ENCODE measurements around the gene COL27A1.

The COL27A1 gene

GRCh38 chr9:114272739-114273431 lies 117.5 kb downstream of the COL27A1 start:
- no peak for DNase-seq (ENCODE audit: low read depth)

GRCh38 chr9:114273461-114273881 lies 118.1 kb downstream of the COL27A1 start:
- DNase-seq (ENCODE audit: low read depth): no peak

- no peak for DNase-seq (ENCODE audit: low read depth)
These were observed 118.9 kb downstream of the COL27A1 start for GRCh38 chr9:114274217-114274616.

GRCh38 chr9:114275246-114276004 lies 120.1 kb downstream of the COL27A1 start:
- DNase-seq (ENCODE audit: low read depth): no peak

GRCh38 chr9:114276908-114277821 lies 121.8 kb downstream of the COL27A1 start:
- no peak for DNase-seq (ENCODE audit: low read depth)

GRCh38 chr9:114278356-114278755 lies 123.0 kb downstream of the COL27A1 start:
- DNase-seq (ENCODE audit: low read depth): no peak

GRCh38 chr9:114278881-114279570 lies 123.7 kb downstream of the COL27A1 start:
- no peak for DNase-seq (ENCODE audit: low read depth)

- no peak for DNase-seq (ENCODE audit: low read depth)
These were observed 124.4 kb downstream of the COL27A1 start for GRCh38 chr9:114279693-114280092.

- DNase-seq (ENCODE audit: low read depth): no peak
These were observed 125.5 kb downstream of the COL27A1 start for GRCh38 chr9:114280636-114281472.

- no peak for DNase-seq (ENCODE audit: low read depth)
These were observed 126.3 kb downstream of the COL27A1 start for GRCh38 chr9:114281473-114282103.

- no peak for DNase-seq (ENCODE audit: low read depth)
These were observed 126.8 kb downstream of the COL27A1 start for GRCh38 chr9:114282104-114282485.

GRCh38 chr9:114282507-114282906 lies 127.2 kb downstream of the COL27A1 start:
- no peak for DNase-seq (ENCODE audit: low read depth)

GRCh38 chr9:114282926-114283325 lies 127.6 kb downstream of the COL27A1 start:
- no peak for DNase-seq (ENCODE audit: low read depth)

GRCh38 chr9:114283551-114284111 lies 128.3 kb downstream of the COL27A1 start:
- no peak for DNase-seq (ENCODE audit: low read depth)

GRCh38 chr9:114284316-114285060 lies 129.2 kb downstream of the COL27A1 start:
- DNase-seq (ENCODE audit: low read depth): no peak

- no peak for DNase-seq (ENCODE audit: low read depth)
These were observed 130.0 kb downstream of the COL27A1 start for GRCh38 chr9:114285166-114285867.

- no peak for DNase-seq (ENCODE audit: low read depth)
These were observed 130.9 kb downstream of the COL27A1 start for GRCh38 chr9:114286146-114286679.

GRCh38 chr9:114287001-114287762 lies 131.8 kb downstream of the COL27A1 start:
- DNase-seq (ENCODE audit: low read depth): no peak

Data from stimulated activated CD8-positive, alpha-beta memory T cell treated with anti-CD3 and anti-CD28 coated beads, Interleukin-12 subunit alpha, Interleukin-12 subunit beta, amount 100 ng/mL, for 4 hours (primary cell).